Sigmoid colon (tissue), 4 donors: Measurements from ENCODE around the gene CABP7.

ENCODE experiments used
- POLR2A ChIP-seq, 2 donors: fragments of 450-650 bp; IDR thresholded peaks; one replicate each; pipeline ENCODE4 v1.6.1; 2016; ENCODE audit warnings: antibody characterized with exemption in 2 of 2, mild to moderate bottlenecking in 2 of 2, moderate library complexity in 2 of 2
- POLR2AphosphoS5 ChIP-seq, 4 donors: sonication (generic); formaldehyde crosslinking; IDR thresholded peaks; one replicate each; pipeline ENCODE4 v1.6.1; 2017; ENCODE audit warnings: antibody characterized with exemption in 4 of 4
- TF ChIP-seq, protein P1 (sequence below), 4 experiments: fragments of 450-650 bp in 3 of 4; fragments of 200-600 bp in 1 of 4; IDR thresholded peaks; one replicate each; pipeline ENCODE4 v1.5.1; 2016 to 2019; ENCODE audit warnings: antibody characterized with exemption in 4 of 4, mild to moderate bottlenecking in 3 of 4, moderate library complexity in 2 of 4

DNA sequence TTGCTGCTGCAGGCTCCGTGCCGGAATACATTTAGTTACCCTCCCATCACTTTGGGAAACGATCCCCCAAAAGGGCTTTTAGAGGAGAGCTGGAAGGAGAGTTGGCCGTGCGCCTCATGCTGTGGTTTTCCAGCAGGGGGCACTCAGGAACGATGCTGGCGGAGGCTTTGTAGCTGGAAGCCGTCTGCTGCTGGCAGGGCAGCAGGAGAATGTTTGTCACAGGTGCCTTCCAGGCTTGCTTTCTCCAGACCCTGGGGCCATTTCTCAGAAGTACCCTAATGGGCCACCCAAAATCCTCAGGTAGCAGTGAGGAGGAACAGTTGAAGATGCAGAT is 30.0 kb upstream of the CABP7 start:
- TF ChIP-seq, protein P1, sequence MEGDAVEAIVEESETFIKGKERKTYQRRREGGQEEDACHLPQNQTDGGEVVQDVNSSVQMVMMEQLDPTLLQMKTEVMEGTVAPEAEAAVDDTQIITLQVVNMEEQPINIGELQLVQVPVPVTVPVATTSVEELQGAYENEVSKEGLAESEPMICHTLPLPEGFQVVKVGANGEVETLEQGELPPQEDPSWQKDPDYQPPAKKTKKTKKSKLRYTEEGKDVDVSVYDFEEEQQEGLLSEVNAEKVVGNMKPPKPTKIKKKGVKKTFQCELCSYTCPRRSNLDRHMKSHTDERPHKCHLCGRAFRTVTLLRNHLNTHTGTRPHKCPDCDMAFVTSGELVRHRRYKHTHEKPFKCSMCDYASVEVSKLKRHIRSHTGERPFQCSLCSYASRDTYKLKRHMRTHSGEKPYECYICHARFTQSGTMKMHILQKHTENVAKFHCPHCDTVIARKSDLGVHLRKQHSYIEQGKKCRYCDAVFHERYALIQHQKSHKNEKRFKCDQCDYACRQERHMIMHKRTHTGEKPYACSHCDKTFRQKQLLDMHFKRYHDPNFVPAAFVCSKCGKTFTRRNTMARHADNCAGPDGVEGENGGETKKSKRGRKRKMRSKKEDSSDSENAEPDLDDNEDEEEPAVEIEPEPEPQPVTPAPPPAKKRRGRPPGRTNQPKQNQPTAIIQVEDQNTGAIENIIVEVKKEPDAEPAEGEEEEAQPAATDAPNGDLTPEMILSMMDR (IDR thresholded peaks at IDR 0.05): peak; percentile 37 to 64 (median 49)
- TF ChIP-seq POLR2AphosphoS5 (IDR thresholded peaks at IDR 0.05): no peak
- no peak for TF ChIP-seq POLR2A (IDR thresholded peaks at IDR 0.05)
